Vagina (tissue), 2 donors: Measurements from ENCODE around the gene IPO5.

Experiments
- POLR2A ChIP-seq, 2 donors: fragments of 450-650 bp; IDR thresholded peaks; one replicate each; pipeline ENCODE4 v1.6.1; 2017; ENCODE audit warnings: antibody characterized with exemption in 2 of 2, mild to moderate bottlenecking in 2 of 2, moderate library complexity in 2 of 2
- POLR2AphosphoS5 ChIP-seq, 2 donors: sonication (generic); formaldehyde crosslinking; IDR thresholded peaks; one replicate each; pipeline ENCODE4 v1.9.0; 2017; ENCODE audit warnings: antibody characterized with exemption in 2 of 2, mild to moderate bottlenecking in 2 of 2, low read depth in 1 of 2; ENCODE audit not compliant: insufficient read depth in 1 of 2
- TF ChIP-seq, protein P1 (sequence below), 3 experiments: fragments of 450-650 bp in 2 of 3; fragments of 200-600 bp in 1 of 3; sonication (generic) in 1 of 3; IDR thresholded peaks; one replicate each; pipeline ENCODE4 v1.5.1; 2017 to 2019; ENCODE audit warnings: antibody characterized with exemption in 3 of 3, mild to moderate bottlenecking in 2 of 3, moderate library complexity in 2 of 3

DNA sequence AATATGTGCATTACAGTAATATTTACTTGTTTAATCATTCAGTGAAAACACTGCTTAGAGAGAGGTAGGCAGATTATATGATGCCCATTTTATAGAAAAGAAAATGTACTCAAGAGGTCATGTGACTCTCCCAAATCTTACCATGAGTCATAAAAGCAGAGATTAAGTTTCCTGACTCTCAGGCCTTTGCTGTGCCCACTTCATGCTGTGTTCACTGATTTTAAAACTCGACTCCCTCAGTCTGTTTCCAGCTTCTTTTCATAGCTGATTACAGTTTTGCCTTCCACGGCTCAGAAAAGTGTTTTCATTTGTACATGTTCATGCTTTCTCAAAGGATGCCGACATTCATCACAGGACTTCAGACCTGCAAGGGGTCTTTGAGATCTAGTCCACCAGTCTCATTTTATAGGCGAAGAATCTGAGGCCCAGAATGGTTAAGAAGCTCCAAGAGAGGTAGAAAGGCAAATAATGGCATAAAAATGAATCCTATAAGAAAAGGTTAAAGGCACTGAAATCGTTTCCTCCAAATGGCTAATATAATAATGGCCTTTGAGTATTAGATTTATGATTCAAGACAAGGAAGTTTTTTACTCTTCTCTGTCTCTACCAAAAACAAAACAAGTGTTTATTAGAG lies 9.0 kb upstream of the IPO5 start:
- TF ChIP-seq, protein P1, sequence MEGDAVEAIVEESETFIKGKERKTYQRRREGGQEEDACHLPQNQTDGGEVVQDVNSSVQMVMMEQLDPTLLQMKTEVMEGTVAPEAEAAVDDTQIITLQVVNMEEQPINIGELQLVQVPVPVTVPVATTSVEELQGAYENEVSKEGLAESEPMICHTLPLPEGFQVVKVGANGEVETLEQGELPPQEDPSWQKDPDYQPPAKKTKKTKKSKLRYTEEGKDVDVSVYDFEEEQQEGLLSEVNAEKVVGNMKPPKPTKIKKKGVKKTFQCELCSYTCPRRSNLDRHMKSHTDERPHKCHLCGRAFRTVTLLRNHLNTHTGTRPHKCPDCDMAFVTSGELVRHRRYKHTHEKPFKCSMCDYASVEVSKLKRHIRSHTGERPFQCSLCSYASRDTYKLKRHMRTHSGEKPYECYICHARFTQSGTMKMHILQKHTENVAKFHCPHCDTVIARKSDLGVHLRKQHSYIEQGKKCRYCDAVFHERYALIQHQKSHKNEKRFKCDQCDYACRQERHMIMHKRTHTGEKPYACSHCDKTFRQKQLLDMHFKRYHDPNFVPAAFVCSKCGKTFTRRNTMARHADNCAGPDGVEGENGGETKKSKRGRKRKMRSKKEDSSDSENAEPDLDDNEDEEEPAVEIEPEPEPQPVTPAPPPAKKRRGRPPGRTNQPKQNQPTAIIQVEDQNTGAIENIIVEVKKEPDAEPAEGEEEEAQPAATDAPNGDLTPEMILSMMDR (IDR thresholded peaks at IDR 0.05), result no peak
- no peak for TF ChIP-seq POLR2A (IDR thresholded peaks at IDR 0.05)
- TF ChIP-seq POLR2AphosphoS5 (IDR thresholded peaks at IDR 0.05; ENCODE audit: insufficient read depth in 1 of 2, low read depth in 1 of 2), result no peak
